GM04503 (cell line): ENCODE results near the gene PCLAF.
"Not testable (repeated sequence)": the region's sequence is repeated elsewhere in the genome, so short reads cannot be mapped to it uniquely, and the experiment has no call there.

Experiments used
- DNase-seq: peaks from one replicate; pipeline ENCODE4 v3.0.0-alpha.2; 2012; ENCODE audit warnings: low read depth

Gene PCLAF

GRCh38 chr15:64361259-64361658 lies 20.0 kb downstream of the PCLAF start:
- no peak for DNase-seq

- DNase-seq, result no peak
Measured at GRCh38 chr15:64356710-64357040, 24.6 kb downstream of the PCLAF start.

GRCh38 chr15:64355944-64356709 lies 25.1 kb downstream of the PCLAF start, which contains the start of gene CSNK1G1:
CSNK1G1 (minus strand) TSS chr15:64356173; CDS start chr15:64300499, 55,674 bp downstream.
- DNase-seq, result peak; percentile 90

- DNase-seq, result no peak
Measured at GRCh38 chr15:64355348-64355943, 25.8 kb downstream of the PCLAF start.

- DNase-seq, result no peak
Measured at GRCh38 chr15:64354688-64355344, 26.4 kb downstream of the PCLAF start.

DNA sequence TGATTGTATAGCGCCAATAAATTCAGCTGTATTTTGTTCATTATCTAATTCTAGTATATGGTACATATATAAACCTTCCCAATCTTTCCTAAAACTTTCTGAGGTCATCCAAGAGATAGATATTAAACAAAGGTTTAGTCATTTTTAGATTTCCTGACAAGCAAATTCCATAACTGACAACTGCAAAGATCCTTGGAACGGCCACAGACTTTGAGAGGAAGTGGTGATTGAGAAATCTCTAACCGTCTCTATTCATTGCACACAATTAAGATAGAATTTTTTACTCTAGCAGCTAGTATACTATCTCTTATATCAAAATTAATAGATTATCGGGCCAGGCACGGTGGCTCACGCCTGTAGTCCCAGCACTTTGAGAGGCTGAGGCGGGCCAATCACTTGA lies 30.0 kb downstream of the PCLAF start:
- DNase-seq, result no peak

DNA sequence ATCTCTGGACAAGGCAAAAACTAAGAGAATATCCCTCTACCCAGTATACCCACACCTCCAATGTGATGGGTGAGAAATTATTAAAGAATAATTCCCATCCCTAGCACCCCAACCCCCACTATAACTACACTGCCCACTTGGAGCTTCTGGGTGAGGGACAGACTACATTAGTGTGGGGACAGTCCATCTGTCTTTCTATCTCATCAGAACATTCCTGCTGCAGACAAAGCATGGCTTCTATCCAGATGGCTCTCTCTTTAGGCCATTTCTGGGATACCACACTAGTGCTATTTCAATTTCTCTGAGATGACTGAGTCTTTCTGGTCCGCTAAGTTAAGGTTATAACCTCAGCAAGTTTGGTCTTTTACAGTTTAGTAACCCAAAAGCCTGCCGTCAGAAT lies 31.9 kb downstream of the PCLAF start:
- no peak for DNase-seq

DNA sequence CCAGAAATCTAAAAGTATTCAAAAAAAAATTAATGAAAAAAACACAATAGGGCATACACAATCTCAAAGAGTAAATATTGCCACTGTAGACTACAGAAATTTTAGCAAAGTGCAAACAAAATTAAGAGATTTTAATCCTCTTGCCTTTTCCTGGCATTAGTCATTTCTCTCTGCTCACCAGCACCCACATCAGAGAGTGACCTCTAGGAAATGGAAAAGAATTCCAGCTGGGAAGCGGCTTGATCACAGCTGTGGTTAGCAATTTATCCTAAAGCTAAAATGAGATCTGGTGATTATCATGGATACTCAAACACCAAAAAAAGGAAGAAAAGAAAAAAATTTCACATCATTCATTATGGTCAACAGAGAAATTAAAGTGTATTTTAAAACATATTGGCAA lies 32.8 kb downstream of the PCLAF start:
- no peak for DNase-seq

GRCh38 chr15:64346242-64346641 lies 35.0 kb downstream of the PCLAF start:
- DNase-seq, result not testable (repeated sequence)

- no peak for DNase-seq
Measured at GRCh38 chr15:64344651-64345294, 36.5 kb downstream of the PCLAF start.

GRCh38 chr15:64343841-64344240 lies 37.4 kb downstream of the PCLAF start:
- no peak for DNase-seq

DNA sequence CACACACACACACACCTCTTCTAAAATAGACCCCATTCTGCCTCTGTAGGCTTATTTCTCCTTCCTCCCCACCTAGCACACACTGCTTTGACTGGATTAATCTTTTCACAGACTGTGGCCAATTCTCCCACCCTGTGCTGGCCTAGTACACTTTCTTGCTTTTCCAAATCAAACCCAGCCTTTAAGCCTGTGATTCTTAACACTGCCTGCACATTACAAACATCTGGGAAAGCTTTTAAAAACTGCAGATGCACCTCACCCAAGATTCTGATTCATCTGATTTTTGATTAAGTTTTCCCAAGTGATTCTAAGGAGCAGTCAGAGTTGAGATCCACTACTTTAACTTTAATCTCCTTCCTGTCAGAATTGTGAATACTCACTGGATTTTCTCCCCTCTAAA lies 38.0 kb downstream of the PCLAF start:
- no peak for DNase-seq

GRCh38 chr15:64341961-64342360 lies 39.3 kb downstream of the PCLAF start:
- no peak for DNase-seq

DNA sequence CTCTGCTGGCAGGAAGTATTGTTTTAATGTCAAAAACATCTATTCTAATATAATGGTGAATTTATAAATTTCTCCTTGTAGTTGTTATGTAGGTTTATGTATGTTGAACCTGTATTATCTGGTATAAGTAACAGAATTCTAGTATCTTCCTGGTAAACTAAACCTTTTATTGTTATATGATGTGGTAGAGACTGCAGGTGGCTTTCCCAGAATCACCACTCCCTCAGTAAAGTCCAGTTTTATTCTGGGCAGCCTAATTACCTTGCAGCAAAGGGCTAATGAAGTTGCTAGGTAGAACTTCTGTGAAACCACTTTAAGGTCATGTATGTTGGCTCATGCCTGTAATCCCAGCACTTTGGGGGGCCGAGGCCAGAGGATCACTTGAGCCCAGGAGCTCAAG lies 40.9 kb downstream of the PCLAF start:
- no peak for DNase-seq

GRCh38 chr15:64337761-64338160 lies 43.5 kb downstream of the PCLAF start:
- no peak for DNase-seq

- DNase-seq, result no peak
Measured at GRCh38 chr15:64333986-64334929, 47.0 kb downstream of the PCLAF start.

DNA sequence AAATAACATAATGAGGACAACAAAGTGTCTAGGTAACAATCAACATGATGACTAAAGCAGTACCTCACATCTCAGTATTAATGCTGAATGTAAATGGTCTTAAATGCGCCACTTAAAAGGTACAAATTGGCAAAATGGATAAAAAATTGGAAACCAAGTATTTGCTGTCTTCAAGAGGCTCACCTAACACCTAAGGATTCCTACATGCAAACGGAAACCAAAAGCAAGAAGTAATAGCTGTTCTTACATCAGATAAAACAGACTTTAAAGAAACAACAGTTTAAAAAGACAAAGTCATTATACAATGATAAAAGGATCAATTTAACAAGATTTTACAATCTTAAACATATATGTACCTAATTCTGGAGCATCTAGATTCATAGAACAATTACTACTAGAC lies 47.7 kb downstream of the PCLAF start:
- DNase-seq, result no peak

DNA sequence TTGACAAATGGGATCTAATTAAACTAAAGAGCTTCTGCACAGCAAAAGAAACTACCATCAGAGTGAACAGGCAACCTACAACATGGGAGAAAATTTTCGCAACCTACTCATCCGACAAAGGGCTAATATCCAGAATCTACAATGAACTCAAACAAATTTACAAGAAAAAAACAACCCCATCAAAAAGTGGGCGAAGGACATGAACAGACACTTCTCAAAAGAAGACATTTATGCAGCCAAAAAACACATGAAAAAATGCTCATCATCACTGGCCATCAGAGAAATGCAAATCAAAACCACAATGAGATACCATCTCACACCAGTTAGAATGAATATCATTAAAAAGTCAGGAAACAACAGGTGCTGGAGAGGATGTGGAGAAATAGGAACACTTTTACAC lies 49.6 kb downstream of the PCLAF start:
- not testable (repeated sequence) for DNase-seq

DNA sequence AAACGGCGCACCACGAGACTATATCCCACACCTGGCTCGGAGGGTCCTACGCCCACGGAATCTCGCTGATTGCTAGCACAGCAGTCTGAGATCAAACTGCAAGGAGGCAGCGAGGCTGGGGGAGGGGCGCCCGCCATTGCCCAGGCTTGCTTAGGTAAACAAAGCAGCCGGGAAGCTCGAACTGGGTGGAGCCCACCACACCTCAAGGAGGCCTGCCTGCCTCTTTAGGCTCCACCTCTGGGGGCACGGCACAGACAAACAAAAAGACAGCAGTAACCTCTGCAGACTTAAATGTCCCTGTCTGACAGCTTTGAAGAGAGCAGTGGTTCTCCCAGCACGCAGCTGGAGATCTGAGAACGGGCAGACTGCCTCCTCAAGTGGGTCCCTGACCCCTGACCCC lies 54.3 kb downstream of the PCLAF start:
- not testable (repeated sequence) for DNase-seq

DNA sequence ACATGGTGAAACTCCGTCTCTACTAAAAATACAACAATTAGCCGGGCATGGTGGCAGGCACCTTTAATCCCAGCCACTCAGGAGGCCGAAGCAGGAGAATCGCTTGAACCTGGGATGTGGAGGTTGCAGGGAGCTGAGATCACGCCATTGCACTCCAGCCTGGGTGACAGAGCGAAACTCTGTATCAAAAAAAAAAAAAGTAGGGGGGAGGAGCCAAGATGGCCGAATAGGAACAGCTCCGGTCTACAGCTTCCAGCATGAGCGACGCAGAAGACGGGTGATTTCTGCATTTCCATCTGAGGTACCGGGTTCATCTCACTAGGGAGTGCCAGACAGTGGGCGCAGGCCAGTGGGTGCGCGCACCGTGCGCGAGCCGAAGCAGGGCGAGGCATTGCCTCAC lies 54.8 kb downstream of the PCLAF start:
- DNase-seq, result not testable (repeated sequence)

- no peak for DNase-seq
Measured at GRCh38 chr15:64324165-64324877, 56.9 kb downstream of the PCLAF start.
